Caco-2 (cell line): ENCODE data around the gene KCNN3. TPM values are rescaled to one million over a fixed set of nuclear protein-coding genes. Genes with fewer than 3 reads are reported as not detected.

Source experiments
- BruUV-seq: library from RNA; stranded (reverse); fragments of 400-500 nt; replicated peaks from 2 replicates; lab custom pipeline; 2021; lab: Mats Ljungman, UMichigan
- CTCF ChIA-PET: fragments of 300-600 bp; sonication (Branson Sonifier 250); formaldehyde crosslinking; loops from one replicate; lab custom pipeline; 2022; ENCODE audit warnings: antibody characterized with exemption; lab: Charles Lee
- POLR2A ChIA-PET: fragments of 300-600 bp; sonication (Branson Sonifier 250); formaldehyde crosslinking; loops from one replicate; lab custom pipeline; 2022; ENCODE audit warnings: antibody characterized with exemption; lab: Charles Lee
- DNase-seq, 2 experiments: peaks; one replicate each; pipeline versions ENCODE4 v3.0.0 to v3.0.0-alpha.2; 2020 to 2022
- H3K27me3 ChIP-seq: replicated peaks from 2 replicates; pipeline ENCODE4 v1.6.0; 2011; ENCODE audit warnings: low read length; ENCODE audit not compliant: control insufficient read depth, insufficient read depth
- H3K36me3 ChIP-seq: 2 replicates; pipeline ENCODE4 v1.5.1; 2011; ENCODE audit warnings: low read length; ENCODE audit not compliant: control insufficient read depth, insufficient read depth
- H3K4me1 ChIP-seq: fragments of 250-450 bp; sonication (Bioruptor Pico); 2 replicates; pipeline ENCODE4 v1.5.1; 2020; ENCODE audit warnings: mild to moderate bottlenecking
- H3K4me3 ChIP-seq: 2 replicates; pipeline ENCODE4 v1.5.1; 2011; ENCODE audit warnings: low read depth, mild to moderate bottlenecking, control low read depth, low read length
- H3K9me3 ChIP-seq: fragments of 250-450 bp; sonication (Bioruptor Pico); 2 replicates; pipeline ENCODE4 v1.5.1; 2020; ENCODE audit warnings: mild to moderate bottlenecking, moderate library complexity
- H3K27ac Mint-ChIP-seq: one replicate; pipeline ENCODE4 v1.8.0; 2022; ENCODE audit warnings: mixed read lengths; ENCODE audit not compliant: unreplicated experiment
- H3K27me3 Mint-ChIP-seq: one replicate; pipeline ENCODE4 v1.8.0; 2022; ENCODE audit warnings: mixed read lengths; ENCODE audit not compliant: insufficient read depth, unreplicated experiment
- H3K36me3 Mint-ChIP-seq: one replicate; pipeline ENCODE4 v1.8.0; 2022; ENCODE audit warnings: mild to moderate bottlenecking, mixed read lengths; ENCODE audit not compliant: insufficient read depth, unreplicated experiment
- H3K4me1 Mint-ChIP-seq: one replicate; pipeline ENCODE4 v1.8.0; 2022; ENCODE audit warnings: low read depth, mixed read lengths; ENCODE audit not compliant: unreplicated experiment
- H3K4me3 Mint-ChIP-seq: one replicate; pipeline ENCODE4 v1.8.0; 2022; ENCODE audit warnings: mild to moderate bottlenecking, moderate library complexity, mixed read lengths; ENCODE audit not compliant: unreplicated experiment
- H3K9me3 Mint-ChIP-seq: one replicate; pipeline ENCODE4 v1.8.0; 2022; ENCODE audit warnings: mixed read lengths; ENCODE audit not compliant: unreplicated experiment
- intact Hi-C: fragments of 100-400 bp; cut with micrococcal nuclease; formaldehyde crosslinking; loops from one replicate; pipeline ENCODE4 v1.10.0; 2022; ENCODE audit not compliant: unreplicated experiment
- total RNA-seq: library from RNA; stranded (reverse); gene quantifications from 2 replicates; pipeline ENCODE4 v1.2.3, GENCODE V29; 2022
- TF ChIP-seq, protein P1 (sequence below), 2 experiments: fragments of 200-600 bp in 1 of 2; IDR thresholded peaks; 1 replicate in 1 of 2; 2 replicates in 1 of 2; pipeline versions ENCODE4 v1.5.1 to v1.8.0; 2011 to 2022; ENCODE audit warnings: antibody characterized with exemption in 1 of 2, control low read depth in 1 of 2, inconsistent platforms in 1 of 2, low read depth in 1 of 2, low read length in 1 of 2, mild to moderate bottlenecking in 1 of 2, moderate library complexity in 1 of 2; ENCODE audit not compliant: insufficient read depth in 1 of 2, severe bottlenecking in 1 of 2, unreplicated experiment in 1 of 2

The KCNN3 gene
- total RNA-seq, 1 experiment from 2014 or later, result 0.05 TPM

DNA sequence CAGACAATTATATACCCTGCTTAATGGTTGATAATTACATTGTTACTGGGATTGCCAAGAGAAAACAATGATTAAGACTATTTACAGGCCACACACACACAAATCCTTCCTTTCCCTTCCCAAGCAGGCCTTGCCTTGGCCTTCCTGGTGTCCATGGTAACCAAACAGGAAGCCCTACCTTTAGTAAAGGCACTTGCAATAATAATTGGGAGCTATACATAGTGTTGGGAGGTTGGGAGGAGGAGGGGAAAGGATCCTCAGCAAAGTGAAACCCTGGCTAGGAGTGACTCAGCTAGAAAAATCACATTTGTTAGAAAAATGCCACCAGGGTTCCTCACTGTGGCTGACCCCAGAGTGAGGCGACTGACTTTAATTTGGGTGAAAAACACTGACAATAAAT lies 139.8 kb downstream of the KCNN3 start:
- no TSS peak for BruUV-seq
- H3K4me1 Mint-ChIP-seq, result no peaks in the 10 kb centered on the region
- Histone ChIP-seq H3K4me3 (no peak overlapping the region), H3K4me1 (no peaks in the 10 kb centered on the region), H3K36me3 (no peaks in the 10 kb centered on the region), H3K27me3 (no peaks in the 10 kb centered on the region), H3K9me3 (no peaks in the 10 kb centered on the region)
- no peaks in the 10 kb centered on the region for H3K36me3 Mint-ChIP-seq
- no peak overlapping the region for H3K27ac Mint-ChIP-seq
- no peaks in the 10 kb centered on the region for H3K9me3 Mint-ChIP-seq
- CTCF ChIA-PET, result interaction anchor here (1.1 kb wide), 1 partner anchor 140 kb away, joined by 3 read pairs; the partner anchor contains the start of gene KCNN3
- peaks cover 24% of the 10 kb centered on the region for H3K27me3 Mint-ChIP-seq
- no peak for DNase-seq
- POLR2A ChIA-PET, result no interaction called here
- intact Hi-C loops, result no loop called here
- no peak overlapping the region for H3K4me3 Mint-ChIP-seq
- TF ChIP-seq, protein P1, sequence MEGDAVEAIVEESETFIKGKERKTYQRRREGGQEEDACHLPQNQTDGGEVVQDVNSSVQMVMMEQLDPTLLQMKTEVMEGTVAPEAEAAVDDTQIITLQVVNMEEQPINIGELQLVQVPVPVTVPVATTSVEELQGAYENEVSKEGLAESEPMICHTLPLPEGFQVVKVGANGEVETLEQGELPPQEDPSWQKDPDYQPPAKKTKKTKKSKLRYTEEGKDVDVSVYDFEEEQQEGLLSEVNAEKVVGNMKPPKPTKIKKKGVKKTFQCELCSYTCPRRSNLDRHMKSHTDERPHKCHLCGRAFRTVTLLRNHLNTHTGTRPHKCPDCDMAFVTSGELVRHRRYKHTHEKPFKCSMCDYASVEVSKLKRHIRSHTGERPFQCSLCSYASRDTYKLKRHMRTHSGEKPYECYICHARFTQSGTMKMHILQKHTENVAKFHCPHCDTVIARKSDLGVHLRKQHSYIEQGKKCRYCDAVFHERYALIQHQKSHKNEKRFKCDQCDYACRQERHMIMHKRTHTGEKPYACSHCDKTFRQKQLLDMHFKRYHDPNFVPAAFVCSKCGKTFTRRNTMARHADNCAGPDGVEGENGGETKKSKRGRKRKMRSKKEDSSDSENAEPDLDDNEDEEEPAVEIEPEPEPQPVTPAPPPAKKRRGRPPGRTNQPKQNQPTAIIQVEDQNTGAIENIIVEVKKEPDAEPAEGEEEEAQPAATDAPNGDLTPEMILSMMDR (IDR thresholded peaks at IDR 0.05; ENCODE audit: insufficient read depth in 1 of 2, low read depth in 1 of 2, low read length in 1 of 2, severe bottlenecking in 1 of 2, unreplicated experiment in 1 of 2), result no peak

DNA sequence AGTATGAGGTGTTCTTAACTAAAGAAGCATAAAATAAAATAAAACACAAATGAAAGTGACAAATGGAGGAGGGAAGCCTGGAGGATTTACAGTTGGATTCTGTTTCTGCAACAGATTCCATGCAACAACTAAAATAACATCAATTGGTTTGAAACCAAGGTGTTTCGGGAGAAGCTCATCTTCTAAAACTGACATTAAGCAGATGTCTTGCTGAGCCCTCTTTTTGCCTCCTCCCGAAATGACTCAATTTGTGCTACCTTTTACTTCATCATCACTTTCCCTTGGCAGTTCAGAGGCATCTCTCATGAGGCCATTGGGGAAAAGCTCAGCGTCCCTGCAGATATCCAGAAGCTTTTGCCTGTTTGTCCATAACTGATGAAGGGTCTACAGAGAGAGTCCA lies 140.5 kb downstream of the KCNN3 start:
- Histone ChIP-seq H3K4me3 (no peak overlapping the region), H3K36me3 (no peaks in the 10 kb centered on the region), H3K27me3 (no peaks in the 10 kb centered on the region), H3K4me1 (no peaks in the 10 kb centered on the region), H3K9me3 (no peaks in the 10 kb centered on the region)
- intact Hi-C loops, result no loop called here
- H3K9me3 Mint-ChIP-seq, result no peaks in the 10 kb centered on the region
- no peak for DNase-seq
- no peaks in the 10 kb centered on the region for H3K4me1 Mint-ChIP-seq
- no peak overlapping the region for H3K27ac Mint-ChIP-seq
- ChIA-PET CTCF (interaction anchor here (1.1 kb wide), 1 partner anchor 140 kb away, joined by 3 read pairs; the partner anchor contains the start of gene KCNN3), POLR2A (no interaction called here)
- H3K4me3 Mint-ChIP-seq, result no peak overlapping the region
- H3K36me3 Mint-ChIP-seq, result no peaks in the 10 kb centered on the region
- peaks cover 19% of the 10 kb centered on the region for H3K27me3 Mint-ChIP-seq
- TF ChIP-seq, protein P1 (IDR thresholded peaks at IDR 0.05; ENCODE audit: insufficient read depth in 1 of 2, low read depth in 1 of 2, low read length in 1 of 2, severe bottlenecking in 1 of 2, unreplicated experiment in 1 of 2), result no peak
- no TSS peak for BruUV-seq

DNA sequence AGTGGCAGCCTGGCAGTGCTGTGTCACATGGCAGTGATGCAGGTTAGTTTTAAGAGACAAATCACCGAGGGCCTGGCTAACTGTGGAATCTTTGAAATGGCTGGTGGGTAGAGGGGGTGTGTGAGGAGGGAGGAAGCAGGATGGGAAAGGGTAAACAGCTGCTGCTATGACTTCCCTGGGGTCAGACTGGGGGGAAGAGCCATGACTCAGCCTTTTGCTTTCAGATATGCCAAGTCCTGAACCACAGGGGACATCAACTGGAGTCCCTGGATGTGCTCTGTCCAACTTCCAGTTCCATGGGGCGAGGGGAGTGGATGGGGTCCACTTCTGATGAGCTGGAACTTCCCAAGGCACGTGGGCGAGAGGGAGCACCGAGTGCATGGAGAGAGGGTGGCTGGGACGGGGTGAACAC lies 141.0 kb downstream of the KCNN3 start:
- Mint-ChIP-seq H3K9me3 (no peaks in the 10 kb centered on the region), H3K27ac (no peak overlapping the region), H3K27me3 (peaks cover 18% of the 10 kb centered on the region), H3K36me3 (no peaks in the 10 kb centered on the region), H3K4me1 (no peaks in the 10 kb centered on the region), H3K4me3 (no peak overlapping the region)
- no TSS peak for BruUV-seq
- POLR2A ChIA-PET, result no interaction called here
- Histone ChIP-seq H3K9me3 (no peaks in the 10 kb centered on the region), H3K4me3 (no peak overlapping the region), H3K27me3 (no peaks in the 10 kb centered on the region), H3K36me3 (no peaks in the 10 kb centered on the region), H3K4me1 (no peaks in the 10 kb centered on the region)
- intact Hi-C loops, result no loop called here
- TF ChIP-seq, protein P1 (IDR thresholded peaks at IDR 0.05; ENCODE audit: insufficient read depth in 1 of 2, low read depth in 1 of 2, low read length in 1 of 2, severe bottlenecking in 1 of 2, unreplicated experiment in 1 of 2), result no peak
- no peak for DNase-seq
- CTCF ChIA-PET, result no interaction called here
